ENCODE data around the gene ZYG11B.

- TF ChIP-seq CTCF (IDR thresholded peaks at IDR 0.05; ENCODE audit: poor library complexity) (no peak), EZH2 (IDR thresholded peaks at IDR 0.05; ENCODE audit: borderline replicate concordance) (no peak)
Observed at GRCh38 chr1:52706941-52707926, 19.0 kb upstream of the ZYG11B start.

Measured in hepatocyte (in vitro differentiated cells).